ENCODE data around the gene TRIM28.

Gene TRIM28

GRCh38 chr19:58579473-58580142 is 35.7 kb downstream of the TRIM28 start:
- DNase-seq = no peak

- no peak for DNase-seq
Measured at GRCh38 chr19:58581227-58582141, 37.6 kb downstream of the TRIM28 start.

GRCh38 chr19:58582985-58583384 is 39.1 kb downstream of the TRIM28 start:
- DNase-seq = no peak

- DNase-seq = no peak
Measured at GRCh38 chr19:58584498-58585441, 40.9 kb downstream of the TRIM28 start.

GRCh38 chr19:58585442-58586132 is 41.7 kb downstream of the TRIM28 start:
- DNase-seq = no peak

- no peak for DNase-seq
Measured at GRCh38 chr19:58586133-58586765, 42.4 kb downstream of the TRIM28 start.
